Muscle layer of colon (tissue), 2 donors: ENCODE data around the gene CA11.

Experiments
- H3K27ac ChIP-seq: one replicate; pipeline ENCODE4 v1.7.0; 2013; ENCODE audit warnings: low read depth, mild to moderate bottlenecking, low read length, moderate library complexity
- H3K27me3 ChIP-seq, 2 donors: one replicate each; pipeline ENCODE4 v1.7.0; 2013; ENCODE audit warnings: low read length in 2 of 2, mild to moderate bottlenecking in 2 of 2; ENCODE audit not compliant: insufficient read depth in 2 of 2, control insufficient read depth in 1 of 2
- H3K36me3 ChIP-seq: one replicate; pipeline ENCODE4 v1.7.0; 2013; ENCODE audit warnings: mild to moderate bottlenecking, low read length; ENCODE audit not compliant: insufficient read depth
- H3K4me1 ChIP-seq: one replicate; pipeline ENCODE4 v1.7.0; 2013; ENCODE audit warnings: mild to moderate bottlenecking, low read length; ENCODE audit not compliant: insufficient read depth
- H3K4me3 ChIP-seq, 2 donors: one replicate each; pipeline ENCODE4 v1.7.0; 2013; ENCODE audit warnings: low read length in 2 of 2, low read depth in 1 of 2, mild to moderate bottlenecking in 1 of 2, moderate library complexity in 1 of 2
- H3K9ac ChIP-seq: one replicate; pipeline ENCODE4 v1.7.0; 2013; ENCODE audit warnings: low read length
- H3K9me3 ChIP-seq: one replicate; pipeline ENCODE4 v1.7.0; 2013; ENCODE audit warnings: mild to moderate bottlenecking, low read length
- donor health status: abdominal sarcoma.
- donor health status: Adenocarcinoma of cecum.

CA11 gene

DNA sequence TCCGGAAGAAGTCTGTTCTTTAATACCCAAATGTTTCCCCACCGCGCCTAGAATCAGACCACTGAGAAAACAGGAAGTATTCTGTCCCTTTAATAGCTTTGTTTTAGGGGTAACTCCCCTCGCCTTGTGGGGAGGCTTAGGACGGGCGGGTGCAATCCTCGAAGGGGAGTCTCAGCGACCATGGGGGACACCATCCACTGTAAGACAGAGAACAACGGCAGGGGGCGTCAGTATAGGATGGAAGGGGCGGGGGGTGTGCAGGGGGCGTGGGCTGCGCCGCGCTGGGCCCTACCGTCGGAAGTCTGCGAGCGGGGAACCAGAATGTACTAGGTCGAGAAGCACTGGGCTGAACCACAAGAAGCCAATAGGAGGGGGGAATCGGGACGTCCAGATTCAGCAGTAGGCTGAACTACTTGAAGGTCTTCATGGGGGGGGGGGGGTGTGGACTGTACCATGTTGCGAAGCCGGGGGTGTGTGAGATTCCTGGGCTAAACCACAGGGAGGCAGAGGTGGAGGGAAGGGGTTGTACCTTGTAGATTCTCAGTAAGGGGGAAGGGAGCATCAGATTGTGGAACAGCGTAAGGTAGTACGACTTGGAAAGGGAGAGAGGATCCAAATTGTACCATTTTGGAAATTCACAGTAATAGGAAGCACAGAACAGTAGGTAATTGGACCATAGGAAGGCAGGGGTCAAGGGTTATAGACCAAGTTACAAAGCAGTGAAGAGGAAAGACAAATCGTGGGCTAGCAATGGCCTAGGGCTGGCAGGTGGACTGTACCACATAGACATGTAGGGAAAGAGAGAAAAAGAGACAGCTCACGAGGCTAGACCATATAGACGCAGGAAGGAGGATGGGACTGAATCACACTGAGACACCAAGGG is 7.8 kb downstream of the CA11 start:
- H3K9ac ChIP-seq, result peak overlapping the region; percentile 71
- H3K27ac ChIP-seq, result peak overlapping the region; percentile 64
- H3K27me3 ChIP-seq, result no peaks in the 10 kb centered on the region
- peak overlapping the region; percentile 44 to 91 for H3K4me3 ChIP-seq
- H3K9me3 ChIP-seq, result no peaks in the 10 kb centered on the region
- H3K4me1 ChIP-seq, result peaks cover 25% of the 10 kb centered on the region
- H3K36me3 ChIP-seq, result peaks cover 6% of the 10 kb centered on the region

DNA sequence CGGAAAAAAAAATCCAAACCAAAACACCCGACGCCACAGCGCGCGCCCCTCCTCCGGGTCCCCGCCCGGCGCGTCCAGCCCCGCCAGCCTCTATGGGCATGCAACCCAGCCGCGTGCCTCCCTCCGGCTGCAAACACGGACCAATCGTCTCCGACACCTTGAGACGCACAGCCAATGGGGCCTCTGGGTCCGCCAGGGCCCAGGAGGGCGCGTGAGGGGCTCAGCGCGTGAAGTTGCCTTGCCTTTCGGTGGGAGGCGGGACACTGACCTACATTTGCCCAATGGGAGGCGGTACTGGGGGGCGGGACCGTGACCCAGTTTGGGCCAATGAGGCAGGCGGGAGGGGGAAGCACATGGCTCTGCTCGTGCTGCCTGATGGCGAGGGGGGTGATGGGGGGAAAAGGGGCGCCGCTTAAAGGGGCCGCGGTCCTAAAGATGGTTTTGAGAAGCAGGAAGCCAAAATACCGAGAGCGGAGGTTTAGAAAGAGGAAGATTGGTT is 8.5 kb downstream of the CA11 start:
- H3K27ac ChIP-seq, result peak overlapping the region; percentile 64
- H3K36me3 ChIP-seq, result peaks cover 13% of the 10 kb centered on the region
- H3K4me1 ChIP-seq, result peaks cover 32% of the 10 kb centered on the region
- no peaks in the 10 kb centered on the region for H3K27me3 ChIP-seq
- H3K4me3 ChIP-seq, result peak overlapping the region; percentile 78 to 91
- no peaks in the 10 kb centered on the region for H3K9me3 ChIP-seq
- peak overlapping the region; percentile 71 for H3K9ac ChIP-seq

DNA sequence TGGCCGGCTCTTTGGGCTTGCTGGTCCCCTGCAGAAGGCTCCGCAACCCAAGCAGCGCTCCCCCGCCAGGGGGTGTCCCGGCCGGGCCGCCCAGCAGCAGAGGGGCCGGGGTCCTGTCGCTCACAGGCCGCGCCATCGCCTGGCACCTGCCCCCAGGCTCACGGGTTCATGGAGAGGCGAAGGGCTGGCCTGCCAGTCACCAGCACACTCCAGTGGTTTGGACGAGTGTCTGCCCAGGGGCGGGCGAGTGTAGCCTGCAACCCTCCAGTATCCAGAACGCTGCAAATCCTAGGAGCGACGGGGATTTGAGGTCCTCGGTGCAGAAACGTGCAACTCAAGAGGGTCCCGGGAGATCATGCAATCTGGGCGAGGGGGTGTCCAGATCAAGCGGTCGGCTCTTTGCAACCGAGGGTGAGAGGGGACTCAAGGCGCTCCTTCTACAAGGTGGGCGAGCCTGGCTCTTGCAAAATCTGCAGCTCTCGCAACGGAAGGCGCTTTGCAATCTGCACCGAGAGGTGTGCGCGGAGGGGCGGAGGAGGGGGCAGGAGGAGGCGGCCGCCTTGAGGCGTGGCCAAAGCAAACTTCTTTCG is 9.0 kb downstream of the CA11 start, which contains the start of gene DBP:
Gene DBP, minus strand, starts transcription at position 521 of the 590 bp plus-strand sequence. Its CDS starts 385 bp downstream, at position 136.
- Histone ChIP-seq H3K4me3 (peak within 1 kb of the TSS; percentile 78 to 91), H3K4me1 (peaks cover 35% of the 10 kb centered on the region), H3K27ac (peak within 1 kb of the TSS; percentile 64), H3K36me3 (peaks cover 17% of the 10 kb centered on the region), H3K27me3 (no peaks in the 10 kb centered on the region), H3K9ac (peak within 1 kb of the TSS; percentile 75), H3K9me3 (no peaks in the 10 kb centered on the region)

DNA sequence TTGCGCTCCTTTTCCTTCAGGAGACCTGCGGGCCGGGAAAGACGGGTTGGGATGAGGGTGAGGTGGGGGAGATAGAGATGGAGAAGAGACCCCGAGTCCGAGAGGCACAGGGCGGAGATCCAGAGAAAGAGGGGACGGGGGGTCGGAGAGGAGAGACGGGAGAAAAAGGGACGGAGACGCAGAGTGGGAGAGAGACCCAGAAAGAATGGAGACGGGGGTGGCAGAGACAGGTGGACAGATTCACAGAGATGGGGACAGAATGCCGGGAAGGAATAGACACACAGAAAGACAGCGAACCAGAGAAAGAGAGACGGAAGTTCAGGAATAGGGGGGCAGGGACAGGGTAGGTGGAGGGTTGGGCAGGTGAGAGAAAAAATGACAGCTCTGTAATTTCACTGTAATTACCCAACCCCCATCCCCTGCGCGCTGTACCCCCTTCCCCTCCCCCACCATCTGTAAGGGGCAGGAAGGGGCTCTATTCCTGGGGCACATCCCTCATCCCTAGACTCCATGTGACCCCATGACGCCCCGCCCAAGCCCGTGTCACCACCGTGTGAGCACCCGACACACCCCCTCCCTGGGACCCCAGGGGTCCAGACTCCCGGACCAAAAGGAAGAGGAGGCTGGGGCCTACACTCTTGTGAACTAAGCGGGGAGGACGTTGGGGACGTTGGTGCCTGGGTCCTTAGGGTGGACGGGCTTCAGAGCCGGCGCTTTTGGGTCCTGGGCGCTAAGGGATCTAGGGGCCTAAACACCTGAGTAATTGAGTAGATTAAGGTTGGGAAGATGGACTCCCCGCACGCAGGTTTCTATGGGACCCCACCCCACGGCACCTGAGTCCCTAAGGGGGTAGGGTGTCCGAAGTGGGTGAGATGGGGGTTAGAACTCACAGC is 9.8 kb downstream of the CA11 start:
- H3K27ac ChIP-seq, result peak overlapping the region; percentile 64
- H3K36me3 ChIP-seq, result peaks cover 24% of the 10 kb centered on the region
- H3K27me3 ChIP-seq, result no peaks in the 10 kb centered on the region
- H3K4me1 ChIP-seq, result peaks cover 42% of the 10 kb centered on the region
- H3K9ac ChIP-seq, result peak overlapping the region; percentile 75
- H3K4me3 ChIP-seq, result peak overlapping the region; percentile 78 to 91
- no peaks in the 10 kb centered on the region for H3K9me3 ChIP-seq

GRCh38 chr19:48635263-48635965 is 10.6 kb downstream of the CA11 start:
- H3K27ac ChIP-seq, result peak overlapping the region; percentile 64
- peaks cover 50% of the 10 kb centered on the region for H3K4me1 ChIP-seq

DNA sequence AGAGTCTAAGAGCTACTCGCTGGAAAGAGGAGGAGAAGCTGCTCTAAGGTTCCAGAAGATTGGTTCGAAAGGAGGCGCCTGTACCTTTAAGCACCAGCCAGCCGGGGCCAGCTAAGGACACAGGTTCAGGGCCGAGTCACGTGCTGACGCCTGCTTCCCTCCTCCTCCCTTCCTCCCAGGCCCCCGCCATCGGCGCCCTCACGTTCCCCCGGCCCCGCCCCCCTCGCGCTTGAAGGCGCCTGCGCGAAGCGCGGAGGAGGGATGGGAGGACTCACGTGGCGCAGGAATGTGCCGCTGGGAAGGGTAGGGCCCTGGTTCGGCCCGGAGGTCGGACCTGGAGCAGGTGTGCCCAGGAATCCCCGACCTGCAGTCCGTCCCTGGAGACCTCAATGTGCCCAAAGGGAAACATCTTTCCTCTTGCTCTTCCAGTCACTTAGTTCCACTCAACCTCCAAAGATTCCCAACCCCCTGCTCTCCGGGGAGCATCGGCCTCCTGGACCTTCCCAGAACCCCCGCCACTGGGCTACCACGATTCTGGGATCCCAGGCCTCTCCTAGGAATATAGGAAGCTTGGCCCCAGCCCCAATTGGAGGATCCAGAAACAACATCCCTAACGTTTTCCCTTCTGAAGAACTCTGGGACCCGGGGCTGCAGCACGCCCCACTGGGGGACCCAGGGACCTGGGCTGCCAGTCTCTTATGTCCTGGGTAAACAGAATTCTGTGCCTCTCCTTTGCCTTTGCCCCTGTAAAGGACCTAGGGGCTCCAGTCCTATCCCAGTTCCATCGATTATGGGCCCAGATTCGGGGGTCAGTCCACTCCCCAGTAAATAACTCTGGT is 11.3 kb downstream of the CA11 start:
- Histone ChIP-seq H3K9ac (peak overlapping the region; percentile 29), H3K27ac (peak overlapping the region; percentile 64), H3K36me3 (peaks cover 39% of the 10 kb centered on the region), H3K27me3 (no peaks in the 10 kb centered on the region), H3K9me3 (no peaks in the 10 kb centered on the region), H3K4me3 (peak overlapping the region; percentile 2 to 91), H3K4me1 (peaks cover 58% of the 10 kb centered on the region)

More at GRCh38 chr19:48635263-48635965, 10.6 kb downstream of the CA11 start:
- Histone ChIP-seq H3K4me3 (peak overlapping the region; percentile 78 to 91), H3K27me3 (no peaks in the 10 kb centered on the region), H3K9me3 (no peaks in the 10 kb centered on the region), H3K36me3 (peaks cover 32% of the 10 kb centered on the region), H3K9ac (peak overlapping the region; percentile 75)

DNA sequence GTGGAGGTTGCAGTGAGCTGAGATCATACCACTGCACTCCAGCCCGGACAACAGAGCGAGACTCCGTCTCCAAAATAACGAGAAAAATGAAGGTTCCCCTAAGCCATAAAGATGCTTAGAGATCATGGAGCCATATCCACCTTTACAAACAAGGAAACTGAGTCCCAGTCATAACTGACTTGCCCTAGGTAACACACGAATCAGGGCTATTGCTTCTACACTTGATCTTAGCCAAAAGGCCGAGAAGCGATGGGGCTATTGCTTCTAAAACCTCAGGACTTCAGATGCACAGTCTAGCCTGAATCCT is 12.0 kb downstream of the CA11 start:
- peak overlapping the region; percentile 0 to 91 for H3K4me3 ChIP-seq
- H3K27me3 ChIP-seq, result no peaks in the 10 kb centered on the region
- H3K36me3 ChIP-seq, result peaks cover 39% of the 10 kb centered on the region
- H3K9me3 ChIP-seq, result no peaks in the 10 kb centered on the region
- H3K27ac ChIP-seq, result peak overlapping the region; percentile 4
- peak overlapping the region; percentile 29 for H3K9ac ChIP-seq
- H3K4me1 ChIP-seq, result peaks cover 61% of the 10 kb centered on the region

DNA sequence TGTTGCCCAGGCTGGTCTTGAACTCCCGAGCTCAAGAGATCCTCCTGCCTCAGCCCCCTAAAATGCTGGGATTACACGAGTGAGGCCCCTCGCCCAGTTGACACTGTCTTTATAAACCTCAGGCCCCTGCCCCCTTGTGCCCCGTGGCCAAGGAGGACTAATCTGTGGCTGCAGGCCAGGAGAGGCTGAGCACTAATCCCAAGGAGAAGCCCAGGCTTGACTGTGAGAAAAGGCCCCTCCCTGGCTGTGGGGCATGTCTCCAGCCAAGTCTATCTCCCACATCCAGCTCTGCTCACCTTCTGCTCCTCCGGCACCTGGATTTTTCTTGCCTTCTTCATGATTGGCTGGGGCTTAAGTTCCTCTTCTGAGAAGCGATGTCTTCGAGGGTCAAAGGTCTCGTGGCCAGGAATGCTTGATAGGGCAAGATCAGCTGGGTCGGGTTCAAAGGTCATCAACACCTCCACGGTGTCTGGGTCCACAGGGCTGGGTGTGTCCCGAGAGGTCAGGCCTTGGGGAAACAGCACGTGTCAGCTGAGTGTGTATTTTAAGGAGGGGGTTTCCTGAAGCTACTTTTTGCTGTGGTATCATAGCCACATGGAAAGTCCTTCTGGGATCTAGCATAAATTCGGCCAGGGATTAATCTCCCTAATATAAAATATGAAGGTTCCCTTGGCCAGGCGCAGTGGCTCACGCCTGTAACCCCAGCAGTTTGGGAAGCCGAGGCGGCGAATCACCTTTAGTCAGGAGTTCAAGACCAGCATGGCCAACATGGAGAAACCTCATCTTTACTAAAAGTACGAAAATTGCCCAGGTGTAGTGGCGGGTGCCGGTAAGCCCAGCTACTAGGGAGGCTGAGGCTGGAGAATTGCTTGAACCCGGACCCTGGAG is 12.6 kb downstream of the CA11 start:
- H3K4me3 ChIP-seq, result peak overlapping the region; percentile 15 to 91
- H3K9me3 ChIP-seq, result no peaks in the 10 kb centered on the region
- H3K27ac ChIP-seq, result no peak overlapping the region
- peaks cover 55% of the 10 kb centered on the region for H3K4me1 ChIP-seq
- H3K9ac ChIP-seq, result peak overlapping the region; percentile 29
- H3K36me3 ChIP-seq, result peaks cover 39% of the 10 kb centered on the region
- no peaks in the 10 kb centered on the region for H3K27me3 ChIP-seq

DNA sequence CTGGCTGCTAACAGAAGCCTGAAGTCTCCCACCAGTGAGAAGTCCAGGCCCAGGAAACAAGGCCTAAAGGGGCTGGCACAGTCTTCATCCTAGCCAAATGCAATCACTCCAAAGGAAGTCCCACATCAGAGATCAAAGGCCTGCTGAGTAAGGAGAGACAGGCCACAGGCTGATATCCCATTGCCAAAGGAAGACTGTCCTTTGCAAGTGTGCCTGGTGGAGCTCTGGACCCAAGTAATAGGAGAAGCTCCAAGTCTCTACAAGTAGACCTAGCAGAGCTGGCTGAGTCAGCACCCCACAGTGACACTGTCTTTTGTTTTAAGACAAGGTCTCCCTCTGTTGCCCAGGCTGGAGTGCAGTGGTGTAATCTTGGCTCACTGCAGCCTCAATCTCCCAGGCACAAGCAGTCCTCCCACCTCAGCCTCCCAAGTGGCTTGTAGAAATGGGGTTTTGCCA is 13.3 kb downstream of the CA11 start:
- H3K27ac ChIP-seq, result no peak overlapping the region
- peak overlapping the region in 1 of 2 donors; percentile 2 for H3K4me3 ChIP-seq
- H3K9me3 ChIP-seq, result no peaks in the 10 kb centered on the region
- no peak overlapping the region for H3K9ac ChIP-seq
- H3K4me1 ChIP-seq, result peaks cover 54% of the 10 kb centered on the region
- H3K27me3 ChIP-seq, result no peaks in the 10 kb centered on the region
- H3K36me3 ChIP-seq, result peaks cover 39% of the 10 kb centered on the region
